Body of pancreas (tissue), 4 donors: Measurements from ENCODE around the gene ACHE.
A peak's percentile ranks its signal among the peaks of the same experiment; 100 is the strongest.

Experiments used
- CTCF ChIP-seq, 7 experiments: fragments of 450-650 bp in 4 of 7; fragments of 200-600 bp in 3 of 7; sonication (generic) in 3 of 7; IDR thresholded peaks; one replicate each; pipeline ENCODE4 v1.5.1; 2016 to 2019; ENCODE audit warnings: antibody characterized with exemption in 7 of 7
- POLR2A ChIP-seq, 3 donors: fragments of 450-650 bp; IDR thresholded peaks; one replicate each; pipeline ENCODE4 v1.6.1; 2016; ENCODE audit warnings: antibody characterized with exemption in 3 of 3, mild to moderate bottlenecking in 2 of 3

- TF ChIP-seq CTCF (IDR thresholded peaks at IDR 0.05), result no peak
- peak in 2 of 3 donors; percentile 15 to 48 for TF ChIP-seq POLR2A (IDR thresholded peaks at IDR 0.05)
Observed at GRCh38 chr7:100895956-100896731, 456 bp upstream of the ACHE start.
